ENCODE results near the gene CSTF3.
"Not testable (repeated sequence)": the region's sequence is repeated elsewhere in the genome, so short reads cannot be mapped to it uniquely, and the experiment has no call there.

Gene CSTF3

GRCh38 chr11:33160136-33160535 is 1.1 kb downstream of the CSTF3 start:
- DNase-seq, result no peak

GRCh38 chr11:33159378-33159867 is 1.9 kb downstream of the CSTF3 start:
- not testable (repeated sequence) for DNase-seq

GRCh38 chr11:33158596-33159275 is 2.5 kb downstream of the CSTF3 start:
- no peak for DNase-seq

- no peak for DNase-seq
Observed at GRCh38 chr11:33157103-33158027, 3.9 kb downstream of the CSTF3 start.

GRCh38 chr11:33151399-33151798 is 9.9 kb downstream of the CSTF3 start:
- no peak for DNase-seq

- no peak for DNase-seq
Observed at GRCh38 chr11:33147559-33147958, 13.7 kb downstream of the CSTF3 start.

GRCh38 chr11:33135768-33136443 is 25.4 kb downstream of the CSTF3 start:
- DNase-seq, result no peak

- no peak for DNase-seq
Observed at GRCh38 chr11:33135216-33135615, 26.1 kb downstream of the CSTF3 start.

- DNase-seq, result no peak
Observed at GRCh38 chr11:33134276-33134675, 27.0 kb downstream of the CSTF3 start.

- no peak for DNase-seq
Observed at GRCh38 chr11:33133761-33134160, 27.5 kb downstream of the CSTF3 start.

GRCh38 chr11:33132510-33132909 is 28.8 kb downstream of the CSTF3 start:
- no peak for DNase-seq

- no peak for DNase-seq
Observed at GRCh38 chr11:33128739-33129138, 32.5 kb downstream of the CSTF3 start.

- no peak for DNase-seq
Observed at GRCh38 chr11:33125611-33126010, 35.7 kb downstream of the CSTF3 start.

- no peak for DNase-seq
Observed at GRCh38 chr11:33125025-33125424, 36.3 kb downstream of the CSTF3 start.

GRCh38 chr11:33122696-33123095 is 38.6 kb downstream of the CSTF3 start:
- DNase-seq, result not testable (repeated sequence)

GRCh38 chr11:33116535-33116934 is 44.7 kb downstream of the CSTF3 start:
- DNase-seq, result no peak

GRCh38 chr11:33110083-33110482 is 51.2 kb downstream of the CSTF3 start:
- DNase-seq, result no peak

GRCh38 chr11:33109294-33109895 is 51.9 kb downstream of the CSTF3 start:
- DNase-seq, result no peak

GRCh38 chr11:33103836-33104235 is 57.4 kb downstream of the CSTF3 start:
- DNase-seq, result no peak

GRCh38 chr11:33094157-33094556 is 67.1 kb downstream of the CSTF3 start:
- no peak for DNase-seq

GRCh38 chr11:33089776-33090175 is 71.5 kb downstream of the CSTF3 start:
- no peak for DNase-seq

- no peak for DNase-seq
Observed at GRCh38 chr11:33086017-33086416, 75.3 kb downstream of the CSTF3 start.

GRCh38 chr11:33083918-33084317 is 77.4 kb downstream of the CSTF3 start:
- DNase-seq, result no peak
